ENCODE data around the gene MYL9.

- TF ChIP-seq CTCF (IDR thresholded peaks at IDR 0.05) (no peak), POLR2A (IDR thresholded peaks at IDR 0.05) (no peak)
These were observed 1.3 kb downstream of the MYL9 start for GRCh38 chr20:36542516-36543183.

Data from body of pancreas (tissue), 4 donors.